Caco-2 (cell line): ENCODE measurements around the gene CEP112. TPM values are rescaled to one million over a fixed set of nuclear protein-coding genes. Genes with fewer than 3 reads are reported as not detected.

ENCODE experiments used
- total RNA-seq: library from RNA; stranded (reverse); gene quantifications from 2 replicates; pipeline ENCODE4 v1.2.3, GENCODE V29; 2022

CEP112 gene
- total RNA-seq, 1 experiment from 2014 or later = 4.7 TPM

Other genes with a start within 250 kb of the CEP112 start
- gene APOH, start 37.3 kb upstream of the CEP112 start, total RNA-seq = 135 and 139 TPM in 2 replicates
- gene PRKCA, start 110.5 kb upstream of the CEP112 start, total RNA-seq = 29.6 and 34.7 TPM in 2 replicates